ENCODE measurements around the gene KHDC4.

The KHDC4 gene

GRCh38 chr1:155871390-155871789 lies 62.8 kb downstream of the KHDC4 start:
- Histone ChIP-seq H3K9ac (ENCODE audit: low read depth, low read length, poor library complexity, severe bottlenecking) (no peak overlapping the region), H3K79me2 (ENCODE audit: insufficient read depth, low read length) (no peaks in the 10 kb centered on the region), H3K9me3 (ENCODE audit: insufficient read depth, low read depth, low read length) (no peaks in the 10 kb centered on the region)

DNA sequence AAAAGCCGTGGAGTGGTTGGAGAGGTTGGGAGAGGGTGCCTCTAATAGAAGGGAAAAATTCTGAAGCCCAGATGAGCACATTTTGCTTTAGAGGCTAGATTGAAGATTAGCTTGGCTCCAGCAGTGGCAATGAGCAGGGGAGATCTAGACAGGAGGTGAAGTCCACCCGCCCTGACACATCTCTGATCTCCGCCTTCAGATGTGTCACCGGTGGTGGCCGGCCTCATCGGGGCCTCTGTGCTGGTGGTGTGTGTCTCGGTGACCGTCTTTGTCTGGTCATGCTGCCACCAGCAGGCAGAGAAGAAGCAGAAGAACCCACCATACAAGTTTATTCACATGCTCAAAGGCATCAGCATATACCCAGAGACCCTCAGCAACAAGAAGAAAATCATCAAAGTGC lies 66.4 kb downstream of the KHDC4 start:
- Histone ChIP-seq H4K20me1 (ENCODE audit: insufficient read depth, low read length, poor library complexity, severe bottlenecking) (no peaks in the 10 kb centered on the region), H3K36me3 (ENCODE audit: insufficient read depth, low read length) (no peaks in the 10 kb centered on the region)
- TF ChIP-seq EZH2phosphoT487 (IDR thresholded peaks at IDR 0.05; ENCODE audit: borderline replicate concordance) (no peak), CTCF (conservative IDR thresholded peaks at IDR 0.05; ENCODE audit: low read length) (no peak)

More at GRCh38 chr1:155871390-155871789, 62.8 kb downstream of the KHDC4 start:
- TF ChIP-seq CTCF (conservative IDR thresholded peaks at IDR 0.05; ENCODE audit: low read length) = no peak
- TF ChIP-seq EZH2phosphoT487 (IDR thresholded peaks at IDR 0.05; ENCODE audit: borderline replicate concordance) = no peak
- H2AFZ ChIP-seq (ENCODE audit: low read length) = no peak overlapping the region
- no peaks in the 10 kb centered on the region for H3K4me1 ChIP-seq (ENCODE audit: insufficient read depth, low read length, poor library complexity, severe bottlenecking)
- no peak overlapping the region for H3K4me2 ChIP-seq (ENCODE audit: low read depth, low read length, poor library complexity, severe bottlenecking)
- no peaks in the 10 kb centered on the region for H4K20me1 ChIP-seq (ENCODE audit: insufficient read depth, low read length, poor library complexity, severe bottlenecking)
- no peaks in the 10 kb centered on the region for H3F3A ChIP-seq (ENCODE audit: low read depth)
- no peak overlapping the region for H3K4me3 ChIP-seq (ENCODE audit: low read length, poor library complexity, severe bottlenecking)
- H3K9me2 ChIP-seq (replicated peaks; ENCODE audit: low read depth, low read length) = no peaks in the 10 kb centered on the region
- no peaks in the 10 kb centered on the region for H3K27me3 ChIP-seq (ENCODE audit: insufficient read depth, low read length, poor library complexity, severe bottlenecking)
- H3K36me3 ChIP-seq (ENCODE audit: insufficient read depth, low read length) = no peaks in the 10 kb centered on the region

GRCh38 chr1:155864393-155864792 lies 69.8 kb downstream of the KHDC4 start:
- Histone ChIP-seq H3K9ac (ENCODE audit: low read depth, low read length, poor library complexity, severe bottlenecking) (no peak overlapping the region), H3K79me2 (ENCODE audit: insufficient read depth, low read length) (no peaks in the 10 kb centered on the region), H2AFZ (ENCODE audit: low read length) (no peak overlapping the region), H3K4me1 (ENCODE audit: insufficient read depth, low read length, poor library complexity, severe bottlenecking) (no peaks in the 10 kb centered on the region), H3K9me2 (replicated peaks; ENCODE audit: low read depth, low read length) (no peaks in the 10 kb centered on the region), H4K20me1 (ENCODE audit: insufficient read depth, low read length, poor library complexity, severe bottlenecking) (no peaks in the 10 kb centered on the region), H3K4me2 (ENCODE audit: low read depth, low read length, poor library complexity, severe bottlenecking) (no peak overlapping the region), H3K27me3 (ENCODE audit: insufficient read depth, low read length, poor library complexity, severe bottlenecking) (no peaks in the 10 kb centered on the region), H3F3A (ENCODE audit: low read depth) (no peaks in the 10 kb centered on the region), H3K9me3 (ENCODE audit: insufficient read depth, low read depth, low read length) (no peaks in the 10 kb centered on the region), H3K36me3 (ENCODE audit: insufficient read depth, low read length) (no peaks in the 10 kb centered on the region), H3K4me3 (ENCODE audit: low read length, poor library complexity, severe bottlenecking) (no peak overlapping the region)
- TF ChIP-seq CTCF (conservative IDR thresholded peaks at IDR 0.05; ENCODE audit: low read length) = no peak
- no peak for TF ChIP-seq EZH2phosphoT487 (IDR thresholded peaks at IDR 0.05; ENCODE audit: borderline replicate concordance)

More for the DNA sequence above, 66.4 kb downstream of the KHDC4 start:
- no peak overlapping the region for H3K4me3 ChIP-seq (ENCODE audit: low read length, poor library complexity, severe bottlenecking)
- no peak overlapping the region for H3K9ac ChIP-seq (ENCODE audit: low read depth, low read length, poor library complexity, severe bottlenecking)
- H3K9me2 ChIP-seq (replicated peaks; ENCODE audit: low read depth, low read length) = no peaks in the 10 kb centered on the region
- no peak overlapping the region for H2AFZ ChIP-seq (ENCODE audit: low read length)
- H3F3A ChIP-seq (ENCODE audit: low read depth) = no peaks in the 10 kb centered on the region
- no peaks in the 10 kb centered on the region for H3K79me2 ChIP-seq (ENCODE audit: insufficient read depth, low read length)
- H3K9me3 ChIP-seq (ENCODE audit: insufficient read depth, low read depth, low read length) = no peaks in the 10 kb centered on the region
- H3K4me1 ChIP-seq (ENCODE audit: insufficient read depth, low read length, poor library complexity, severe bottlenecking) = no peaks in the 10 kb centered on the region
- H3K4me2 ChIP-seq (ENCODE audit: low read depth, low read length, poor library complexity, severe bottlenecking) = no peak overlapping the region
- H3K27me3 ChIP-seq (ENCODE audit: insufficient read depth, low read length, poor library complexity, severe bottlenecking) = no peaks in the 10 kb centered on the region
